Duodenal mucosa (tissue), 2 donors: ENCODE results near the gene DGCR6.
"Not testable (repeated sequence)": the region's sequence is repeated elsewhere in the genome, so short reads cannot be mapped to it uniquely, and the experiment has no call there.

Source experiments
- H3K27ac ChIP-seq: one replicate; pipeline ENCODE4 v1.7.0; 2013; ENCODE audit warnings: low read depth, low read length
- H3K27me3 ChIP-seq, 2 donors: one replicate each; pipeline ENCODE4 v1.7.0; 2013; ENCODE audit warnings: low read length in 2 of 2, control low read depth in 1 of 2; ENCODE audit not compliant: insufficient read depth in 2 of 2, control insufficient read depth in 1 of 2
- H3K36me3 ChIP-seq, 2 donors: one replicate each; pipeline ENCODE4 v1.7.0; 2013; ENCODE audit warnings: low read length in 2 of 2, control low read depth in 1 of 2; ENCODE audit not compliant: insufficient read depth in 2 of 2, control insufficient read depth in 1 of 2
- H3K4me1 ChIP-seq, 2 donors: one replicate each; pipeline ENCODE4 v1.7.0; 2013; ENCODE audit warnings: low read length in 2 of 2, control low read depth in 1 of 2; ENCODE audit not compliant: insufficient read depth in 2 of 2, control insufficient read depth in 1 of 2
- H3K4me3 ChIP-seq, 2 donors: one replicate each; pipeline ENCODE4 v1.7.0; 2013; ENCODE audit warnings: low read length in 2 of 2, low read depth in 1 of 2
- H3K9ac ChIP-seq, 2 donors: one replicate each; pipeline ENCODE4 v1.7.0; 2013; ENCODE audit warnings: low read length in 2 of 2, low read depth in 1 of 2
- H3K9me3 ChIP-seq, 2 donors: one replicate each; pipeline ENCODE4 v1.7.0; 2013; ENCODE audit warnings: low read length in 2 of 2, control low read depth in 1 of 2; ENCODE audit not compliant: control insufficient read depth in 1 of 2

Gene DGCR6

DNA sequence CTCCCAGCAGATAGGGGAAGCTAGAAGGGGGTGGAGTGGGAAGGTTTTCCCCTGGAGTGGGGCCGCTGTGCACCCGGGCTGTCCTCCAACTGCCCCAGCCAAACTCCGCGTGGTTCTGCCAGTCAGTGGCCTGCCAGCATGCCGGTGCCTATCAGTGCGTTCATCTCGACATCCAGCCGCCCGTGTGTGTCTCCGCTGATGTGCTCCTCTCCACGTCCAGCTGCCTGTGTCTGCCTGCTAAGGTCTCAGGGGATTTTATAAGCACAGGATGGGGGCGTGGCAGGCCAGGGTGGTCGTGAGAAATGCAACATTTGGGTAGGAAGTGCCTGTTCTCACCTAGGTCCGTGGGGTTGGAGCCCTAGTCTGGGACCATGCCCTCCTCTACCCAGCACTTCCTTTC lies 47.0 kb downstream of the DGCR6 start:
- H3K9me3 ChIP-seq, H3K36me3 ChIP-seq, H3K4me3 ChIP-seq, H3K9ac ChIP-seq, H3K27me3 ChIP-seq, H3K4me1 ChIP-seq, H3K27ac ChIP-seq: not testable (repeated sequence)

GRCh38 chr22:18954303-18954989 lies 48.3 kb downstream of the DGCR6 start:
- not testable (repeated sequence) for H3K27me3 ChIP-seq, H3K27ac ChIP-seq, H3K36me3 ChIP-seq

GRCh38 chr22:18954990-18955571 lies 49.0 kb downstream of the DGCR6 start:
- Histone ChIP-seq H3K9me3 (no peaks in the 10 kb centered on the region), H3K4me3 (no peak overlapping the region), H3K27me3 (peaks cover 0 to 6% of the 10 kb centered on the region in 2 donors), H3K4me1 (no peaks in the 10 kb centered on the region), H3K9ac (no peak overlapping the region), H3K27ac (no peak overlapping the region), H3K36me3 (no peaks in the 10 kb centered on the region)

More at GRCh38 chr22:18954303-18954989, 48.3 kb downstream of the DGCR6 start:
- H3K9me3 ChIP-seq, H3K9ac ChIP-seq, H3K4me1 ChIP-seq, H3K4me3 ChIP-seq: not testable (repeated sequence)

DNA sequence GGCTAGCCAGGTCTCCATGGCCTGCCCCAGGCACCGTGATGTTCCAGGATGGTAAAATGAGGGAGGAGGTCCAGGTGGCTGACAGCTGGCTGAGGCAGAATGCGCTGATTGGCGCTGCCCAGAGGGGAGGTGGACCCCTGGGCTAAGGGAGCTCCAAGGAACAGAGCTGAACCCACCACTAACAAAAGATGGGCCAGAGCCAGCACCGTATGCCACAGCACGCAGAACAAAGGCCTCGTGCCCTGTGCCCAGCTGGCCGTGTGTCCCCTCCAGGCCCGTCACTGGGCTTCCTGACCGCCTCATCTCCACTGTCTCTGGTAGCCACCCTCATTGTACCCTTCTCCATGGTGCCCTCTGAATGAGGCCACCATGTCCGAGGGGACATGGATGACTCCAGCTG lies 49.6 kb downstream of the DGCR6 start:
- H3K27ac ChIP-seq: no peak overlapping the region
- H3K4me3 ChIP-seq: no peak overlapping the region
- H3K27me3 ChIP-seq: peaks cover 0 to 4% of the 10 kb centered on the region in 2 donors
- H3K4me1 ChIP-seq: no peaks in the 10 kb centered on the region
- no peaks in the 10 kb centered on the region for H3K36me3 ChIP-seq
- no peaks in the 10 kb centered on the region for H3K9me3 ChIP-seq
- H3K9ac ChIP-seq: no peak overlapping the region

GRCh38 chr22:18956121-18956895 lies 50.2 kb downstream of the DGCR6 start:
- H3K9ac ChIP-seq, H3K4me1 ChIP-seq, H3K9me3 ChIP-seq, H3K36me3 ChIP-seq, H3K27me3 ChIP-seq, H3K27ac ChIP-seq, H3K4me3 ChIP-seq: not testable (repeated sequence)

DNA sequence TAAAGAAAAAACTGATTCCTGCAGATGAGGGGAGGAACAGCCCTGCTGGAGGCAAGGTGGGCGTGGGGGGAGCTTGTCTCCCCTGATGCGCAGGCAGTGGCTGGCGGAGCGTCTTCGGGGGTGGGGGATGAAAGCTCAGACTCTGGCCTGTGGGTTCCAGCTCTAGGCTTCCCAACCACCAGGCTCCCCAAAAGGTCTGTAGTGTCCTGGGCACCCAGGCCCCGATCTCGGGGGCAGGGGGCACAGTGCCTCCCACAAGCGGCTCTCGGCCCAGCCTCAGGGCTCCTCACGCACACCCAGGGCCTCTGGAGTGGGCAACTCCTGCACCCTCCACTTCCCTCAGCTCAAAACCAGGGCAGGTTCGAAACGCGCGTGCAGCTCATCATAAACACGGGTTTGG lies 50.8 kb downstream of the DGCR6 start:
- H3K36me3 ChIP-seq, H3K27me3 ChIP-seq, H3K4me1 ChIP-seq, H3K9ac ChIP-seq, H3K27ac ChIP-seq, H3K4me3 ChIP-seq, H3K9me3 ChIP-seq: not testable (repeated sequence)

- not testable (repeated sequence) for H3K27me3 ChIP-seq
Measured at GRCh38 chr22:18957621-18958320, 51.7 kb downstream of the DGCR6 start.

GRCh38 chr22:18958321-18958705 lies 52.2 kb downstream of the DGCR6 start:
- H3K4me1 ChIP-seq, H3K36me3 ChIP-seq, H3K27ac ChIP-seq, H3K27me3 ChIP-seq, H3K9me3 ChIP-seq, H3K9ac ChIP-seq, H3K4me3 ChIP-seq: not testable (repeated sequence)

More at GRCh38 chr22:18957621-18958320, 51.7 kb downstream of the DGCR6 start:
- H3K9ac ChIP-seq, H3K27ac ChIP-seq, H3K9me3 ChIP-seq, H3K4me1 ChIP-seq, H3K4me3 ChIP-seq, H3K36me3 ChIP-seq: not testable (repeated sequence)

DNA sequence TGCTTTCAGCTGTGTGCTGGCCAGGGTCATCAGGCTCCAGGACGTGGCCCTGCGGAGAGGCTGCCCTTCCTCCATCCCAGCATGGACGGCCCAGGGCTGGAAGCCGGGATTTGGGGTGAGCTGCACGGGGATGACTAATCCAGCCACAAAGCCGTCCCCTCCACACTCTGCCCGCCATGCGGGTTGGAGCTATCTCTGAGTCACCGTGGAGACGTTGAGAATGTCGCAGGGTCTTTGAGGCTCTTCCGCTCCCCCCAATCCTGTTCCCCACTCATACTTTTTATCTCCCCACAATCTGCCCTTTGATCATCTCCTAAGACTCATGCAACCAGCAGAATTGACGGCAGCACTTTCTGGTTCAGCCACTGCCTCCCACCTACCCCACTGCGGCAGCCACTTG lies 52.6 kb downstream of the DGCR6 start:
- not testable (repeated sequence) for H3K27ac ChIP-seq, H3K9me3 ChIP-seq, H3K36me3 ChIP-seq, H3K4me3 ChIP-seq, H3K9ac ChIP-seq, H3K27me3 ChIP-seq, H3K4me1 ChIP-seq

DNA sequence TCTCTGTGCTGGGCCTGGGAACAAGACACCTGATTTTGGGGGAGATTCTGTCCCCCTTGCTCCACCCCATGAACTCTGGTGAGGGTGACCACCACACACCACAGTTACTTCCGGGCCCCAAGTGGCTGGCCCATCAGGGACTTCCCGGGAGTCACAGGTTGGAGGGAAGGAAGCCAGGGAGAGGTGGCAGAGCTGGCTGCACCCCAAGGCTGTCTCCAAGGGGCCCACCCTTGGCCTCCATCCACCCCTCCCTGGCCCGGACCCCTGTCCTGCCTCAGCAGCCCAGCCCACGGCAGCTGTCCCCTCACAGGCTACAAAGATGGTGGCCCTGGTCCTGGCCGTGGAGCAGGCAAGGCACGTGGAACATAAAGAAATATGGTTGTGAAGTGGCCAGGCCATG lies 53.1 kb downstream of the DGCR6 start:
- H3K9ac ChIP-seq, H3K4me1 ChIP-seq, H3K36me3 ChIP-seq, H3K4me3 ChIP-seq, H3K27ac ChIP-seq, H3K27me3 ChIP-seq, H3K9me3 ChIP-seq: not testable (repeated sequence)
